GM18507 (cell line): Measurements from ENCODE around the gene APOBEC3H.

Source experiments
- DNase-seq: peaks from one replicate; pipeline ENCODE4 v3.0.0; 2011; ENCODE audit warnings: low read depth; ENCODE audit not compliant: insufficient read length; ENCODE audit errors: extremely low spot score
- FAIRE-seq: peaks from 2 replicates; lab custom pipeline; 2011; peaks lifted over from hg19 to GRCh38; lab: Jason Lieb, UNC

Gene APOBEC3H

GRCh38 chr22:39149915-39150847 is 53.1 kb downstream of the APOBEC3H start:
- DNase-seq (no peak), FAIRE-seq (no peak)

- DNase-seq (no peak), FAIRE-seq (no peak)
Observed at GRCh38 chr22:39150848-39151215, 53.8 kb downstream of the APOBEC3H start.

- FAIRE-seq (no peak), DNase-seq (no peak)
Observed at GRCh38 chr22:39151329-39151975, 54.4 kb downstream of the APOBEC3H start.

- DNase-seq (no peak), FAIRE-seq (no peak)
Observed at GRCh38 chr22:39152024-39152510, 55.0 kb downstream of the APOBEC3H start.

- peak; percentile 94 for DNase-seq
- peak; percentile 91 for FAIRE-seq
Observed at GRCh38 chr22:39152511-39153219, 55.6 kb downstream of the APOBEC3H start, which contains the start of gene CBX7. Gene CBX7, minus strand, starts transcription at chr22:39152680. Its CDS starts 236 bp downstream, at chr22:39152444.

- FAIRE-seq (no peak), DNase-seq (no peak)
Observed at GRCh38 chr22:39153220-39153717, 56.2 kb downstream of the APOBEC3H start.
